Chondrocyte (in vitro differentiated cells): ENCODE measurements around the gene RANBP3. TPM values are rescaled to one million over a fixed set of nuclear protein-coding genes. Genes with fewer than 3 reads are reported as not detected.
"Not testable (repeated sequence)": the region's sequence is repeated elsewhere in the genome, so short reads cannot be mapped to it uniquely, and the experiment has no call there.

Experiments
- DNase-seq: peaks from one replicate; pipeline ENCODE4 v3.0.0; 2021; ENCODE audit warnings: mixed read lengths, low spot score
- H3K27ac Mint-ChIP-seq: one replicate; pipeline ENCODE4 v1.8.0; 2021; ENCODE audit warnings: mild to moderate bottlenecking, moderate library complexity, mixed read lengths; ENCODE audit not compliant: unreplicated experiment
- H3K27me3 Mint-ChIP-seq: 2 replicates; pipeline ENCODE4 v1.8.0; 2021; ENCODE audit warnings: low read depth, mixed read lengths
- H3K36me3 Mint-ChIP-seq: 2 replicates; pipeline ENCODE4 v1.8.0; 2021; ENCODE audit warnings: low read depth, mixed read lengths
- H3K4me1 Mint-ChIP-seq: 2 replicates; pipeline ENCODE4 v1.8.0; 2021; ENCODE audit warnings: low read depth, mild to moderate bottlenecking, mixed read lengths
- H3K4me3 Mint-ChIP-seq: one replicate; pipeline ENCODE4 v1.8.0; 2021; ENCODE audit warnings: mild to moderate bottlenecking, moderate library complexity, mixed read lengths; ENCODE audit not compliant: unreplicated experiment
- H3K9me3 Mint-ChIP-seq: 2 replicates; pipeline ENCODE4 v1.8.0; 2021; ENCODE audit warnings: low read depth, mixed read lengths
- CTCF ChIP-seq: fragments of 200-600 bp; sonication (generic); IDR thresholded peaks from 2 replicates; pipeline ENCODE4 v1.5.0; 2021; ENCODE audit warnings: antibody characterized with exemption, mild to moderate bottlenecking, moderate library complexity
- total RNA-seq: library from RNA; stranded (reverse); gene quantifications from 3 replicates; pipeline ENCODE4 v1.2.1, GENCODE V29; 2021

Gene RANBP3
- total RNA-seq, 1 donor from 2014 or later = 53.5 TPM

- Mint-ChIP-seq H3K4me1 (peaks cover 32% of the 10 kb centered on the region), H3K27ac (no peak overlapping the region), H3K9me3 (no peaks in the 10 kb centered on the region), H3K4me3 (no peak overlapping the region), H3K27me3 (no peaks in the 10 kb centered on the region), H3K36me3 (no peaks in the 10 kb centered on the region)
- no peak for DNase-seq
- no peak for TF ChIP-seq CTCF
Measured at GRCh38 chr19:5988517-5989387, 10.8 kb upstream of the RANBP3 start.

- TF ChIP-seq CTCF = peak; percentile 93
- H3K27ac Mint-ChIP-seq = no peak overlapping the region
- no peak for DNase-seq
- H3K36me3 Mint-ChIP-seq = no peaks in the 10 kb centered on the region
- no peaks in the 10 kb centered on the region for H3K27me3 Mint-ChIP-seq
- H3K9me3 Mint-ChIP-seq = no peaks in the 10 kb centered on the region
- peak overlapping the region; percentile 23 for H3K4me3 Mint-ChIP-seq
- peaks cover 26% of the 10 kb centered on the region for H3K4me1 Mint-ChIP-seq
Measured at GRCh38 chr19:5987077-5987818, 9.3 kb upstream of the RANBP3 start.

- H3K4me3 Mint-ChIP-seq, H3K36me3 Mint-ChIP-seq, H3K27me3 Mint-ChIP-seq, DNase-seq, H3K9me3 Mint-ChIP-seq: not testable (repeated sequence)
- peak overlapping the region; percentile 90 for H3K27ac Mint-ChIP-seq
- H3K4me1 Mint-ChIP-seq = peaks cover 26% of the 10 kb centered on the region
Measured at GRCh38 chr19:5985837-5986236, 7.9 kb upstream of the RANBP3 start.

- H3K36me3 Mint-ChIP-seq = no peaks in the 10 kb centered on the region
- peaks cover 26% of the 10 kb centered on the region for H3K4me1 Mint-ChIP-seq
- H3K27ac Mint-ChIP-seq = peak overlapping the region; percentile 90
- TF ChIP-seq CTCF = no peak
- H3K9me3 Mint-ChIP-seq = no peaks in the 10 kb centered on the region
- no peak for DNase-seq
- H3K4me3 Mint-ChIP-seq = no peak overlapping the region
- H3K27me3 Mint-ChIP-seq = no peaks in the 10 kb centered on the region
Measured at GRCh38 chr19:5985098-5985783, 7.3 kb upstream of the RANBP3 start.

- DNase-seq = no peak
- peaks cover 32% of the 10 kb centered on the region for H3K4me1 Mint-ChIP-seq
- no peaks in the 10 kb centered on the region for H3K9me3 Mint-ChIP-seq
- H3K27ac Mint-ChIP-seq = no peak overlapping the region
- no peaks in the 10 kb centered on the region for H3K27me3 Mint-ChIP-seq
- H3K36me3 Mint-ChIP-seq = no peaks in the 10 kb centered on the region
- H3K4me3 Mint-ChIP-seq = no peak overlapping the region
- no peak for TF ChIP-seq CTCF
Measured at GRCh38 chr19:5984600-5984999, 6.7 kb upstream of the RANBP3 start.
